AG10803 (cell line): Measurements from ENCODE around the gene PON3.
A peak's percentile ranks its signal among the peaks of the same experiment; 100 is the strongest.

ENCODE experiments used
- DNase-seq: peaks from one replicate; pipeline ENCODE4 v3.0.0; 2010; ENCODE audit warnings: low read depth
- H3K4me3 ChIP-seq: 2 replicates; pipeline ENCODE4 v1.5.1; 2011; ENCODE audit warnings: mild to moderate bottlenecking, low read length, control low read depth
- CTCF ChIP-seq: conservative IDR thresholded peaks from 2 replicates; pipeline ENCODE4 v1.5.1; 2011; ENCODE audit warnings: mild to moderate bottlenecking, low read length, control low read depth, inconsistent platforms

Gene PON3

GRCh38 chr7:95327356-95327755 lies 68.8 kb downstream of the PON3 start:
- H3K4me3 ChIP-seq, result no peak overlapping the region
- no peak for DNase-seq
- no peak for TF ChIP-seq CTCF

- TF ChIP-seq CTCF, result no peak
- no peak for DNase-seq
- H3K4me3 ChIP-seq, result no peak within 1 kb of the TSS
Measured at GRCh38 chr7:95324431-95324830, 71.7 kb downstream of the PON3 start, which contains the start of gene PON1. TSS of gene PON1 (minus strand) at chr7:95324532. CDS start at chr7:95324475, 57 bp downstream.

GRCh38 chr7:95323410-95324129 lies 72.6 kb downstream of the PON3 start:
- TF ChIP-seq CTCF, result no peak
- no peak overlapping the region for H3K4me3 ChIP-seq
- DNase-seq, result no peak

- H3K4me3 ChIP-seq, result no peak overlapping the region
- TF ChIP-seq CTCF, result no peak
- DNase-seq, result peak; percentile 8
Measured at GRCh38 chr7:95322854-95323253, 73.3 kb downstream of the PON3 start.

- peak; percentile 55 for DNase-seq
- no peak overlapping the region for H3K4me3 ChIP-seq
- no peak for TF ChIP-seq CTCF
Measured at GRCh38 chr7:95322396-95322795, 73.8 kb downstream of the PON3 start.

- no peak overlapping the region for H3K4me3 ChIP-seq
- TF ChIP-seq CTCF, result no peak
- no peak for DNase-seq
Measured at GRCh38 chr7:95321720-95322119, 74.5 kb downstream of the PON3 start.

GRCh38 chr7:95320651-95321050 lies 75.5 kb downstream of the PON3 start:
- no peak for TF ChIP-seq CTCF
- DNase-seq, result no peak
- H3K4me3 ChIP-seq, result no peak overlapping the region
